DOHH2 (cell line): ENCODE measurements around the gene A1BG.

Experiments used
- CTCF ChIP-seq: fragments of 200-600 bp; sonication (generic); IDR thresholded peaks from one replicate; pipeline ENCODE4 v1.5.1; 2014; ENCODE audit warnings: antibody characterized with exemption, mild to moderate bottlenecking, low read depth, low read length; ENCODE audit not compliant: poor library complexity, severe bottlenecking
- EZH2phosphoT487 ChIP-seq: fragments of 200-600 bp; sonication (generic); IDR thresholded peaks from 2 replicates; pipeline ENCODE4 v1.6.1; 2017; ENCODE audit warnings: borderline replicate concordance, mild to moderate bottlenecking, antibody characterized with exemption, low read length, moderate library complexity, mixed read lengths

DNA sequence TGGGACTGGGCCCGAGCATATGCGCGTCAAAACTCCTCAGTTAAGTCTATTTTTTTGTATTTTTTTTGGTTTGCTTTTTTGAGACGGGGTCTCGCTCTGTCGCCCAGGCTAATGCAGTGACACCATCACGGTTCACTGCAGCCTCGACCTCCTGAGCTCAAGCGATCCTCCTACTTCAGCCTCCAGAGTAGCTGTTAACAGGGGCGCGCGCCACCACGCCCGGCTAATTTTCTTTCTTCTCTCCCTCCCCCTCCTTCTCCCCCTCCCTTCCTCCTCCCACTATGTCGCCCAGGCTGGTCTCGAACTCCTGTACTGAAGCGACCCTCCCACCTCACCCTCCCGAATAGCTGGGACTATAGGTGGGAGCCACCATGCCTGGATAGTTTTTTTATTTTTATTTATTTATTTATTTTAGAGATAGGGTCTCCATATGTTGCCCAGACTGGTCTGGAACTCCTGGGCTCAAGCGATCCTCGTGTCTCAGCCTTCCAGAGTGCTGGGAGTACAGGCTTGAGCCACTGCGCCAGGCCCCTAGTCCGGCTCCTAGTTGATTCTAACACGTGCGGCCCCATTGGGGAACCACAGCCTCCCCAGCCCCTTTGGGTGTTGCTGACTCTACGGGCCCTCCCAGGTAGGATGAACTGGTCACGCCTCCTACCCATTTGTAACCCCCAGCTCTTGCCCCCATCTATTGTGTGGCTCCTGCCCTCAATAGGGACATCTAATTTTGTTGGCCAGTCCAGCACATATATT lies 28.3 kb upstream of the A1BG start:
- TF ChIP-seq CTCF (no peak), EZH2phosphoT487 (no peak)
